A549 (cell line): ENCODE data around the gene TNFAIP2. TPM values are rescaled to one million over a fixed set of nuclear protein-coding genes. Genes with fewer than 3 reads are reported as not detected.
A peak's percentile ranks its signal among the peaks of the same experiment; 100 is the strongest.

ENCODE experiments used
- ATAC-seq, 2 experiments: fragments of 200-7000 bp in 1 of 2; fragments of >200 bp in 1 of 2; cut with Nextera tagmentation in 1 of 2; cut with Tn5 transposase in 1 of 2; 3 replicates each; pipeline versions ENCODE4 v1.8.0 to v1.9.1; 2018 to 2020; ENCODE audit warnings: mild to moderate bottlenecking in 1 of 2, moderate library complexity in 1 of 2
- CTCF ChIA-PET: fragments of 300-600 bp; sonication (Branson Sonifier 250); formaldehyde crosslinking; extraction: SDS; loops from one replicate; lab custom pipeline; 2021; ENCODE audit warnings: antibody characterized with exemption, inconsistent platforms; lab: Yijun Ruan, JAX
- POLR2A ChIA-PET: fragments of 350-600 bp; formaldehyde crosslinking; extraction: SDS; loops from one replicate; lab custom pipeline; 2021; ENCODE audit warnings: antibody characterized with exemption, inconsistent platforms; lab: Yijun Ruan, JAX
- DNase-seq, 2 experiments: peaks; one replicate each; pipeline versions ENCODE4 v3.0.0 to v3.0.0-alpha.2; 2011 to 2016; ENCODE audit warnings: low read depth in 1 of 2, low spot score in 1 of 2
- FAIRE-seq: peaks from 2 replicates; lab custom pipeline; 2011; peaks lifted over from hg19 to GRCh38; lab: Jason Lieb, UNC
- H3K27ac ChIP-seq, 2 experiments: fragments of >200 bp; sonication (Bioruptor Twin); formaldehyde crosslinking; 3 replicates each; pipeline ENCODE4 v1.5.1; 2016 to 2017
- H3K4me1 ChIP-seq: fragments of >200 bp; sonication (Bioruptor Twin); formaldehyde crosslinking; 3 replicates; pipeline ENCODE4 v1.6.1; 2016
- H3K4me2 ChIP-seq: fragments of >200 bp; sonication (Bioruptor Twin); formaldehyde crosslinking; 3 replicates; pipeline ENCODE4 v1.6.1; 2016
- H3K4me3 ChIP-seq: fragments of >200 bp; sonication (Bioruptor Twin); formaldehyde crosslinking; 3 replicates; pipeline ENCODE4 v1.5.1; 2016
- H3K9me3 ChIP-seq: fragments of >200 bp; sonication (Bioruptor Twin); formaldehyde crosslinking; 3 replicates; pipeline ENCODE4 v1.6.1; 2016
- ATOH8 ChIP-seq: fragments of 250-450 bp; sonication (Bioruptor Pico); IDR thresholded peaks from 2 replicates; pipeline ENCODE4 v1.5.0; 2020; ENCODE audit warnings: low read depth, mild to moderate bottlenecking, moderate library complexity
- BCL3 ChIP-seq: fragments of >200 bp; sonication (Bioruptor Twin); formaldehyde crosslinking; IDR thresholded peaks from 3 replicates; pipeline ENCODE4 v1.6.1; 2016
- BHLHE40 ChIP-seq: IDR thresholded peaks from 2 replicates; pipeline ENCODE4 v1.6.1; 2012; ENCODE audit warnings: low read depth, low read length, inconsistent platforms
- EHMT2 ChIP-seq: fragments of 200-600 bp; sonication (generic); IDR thresholded peaks from 2 replicates; pipeline ENCODE4 v1.6.1; 2016; ENCODE audit warnings: antibody characterized with exemption, low read depth, mild to moderate bottlenecking, moderate library complexity
- JUN ChIP-seq, 2 experiments: fragments of >200 bp; sonication (Bioruptor Twin); formaldehyde crosslinking; IDR thresholded peaks; 2 replicates in 1 of 2; 3 replicates in 1 of 2; pipeline ENCODE4 v1.6.1; 2016 to 2017
- MAX ChIP-seq: IDR thresholded peaks from 2 replicates; pipeline ENCODE4 v1.6.1; 2012
- NPAS2 ChIP-seq: fragments of 250-450 bp; sonication (Bioruptor Pico); IDR thresholded peaks from 2 replicates; pipeline ENCODE4 v1.8.0; 2022; ENCODE audit warnings: mild to moderate bottlenecking, moderate library complexity, borderline replicate concordance
- PBX3 ChIP-seq: IDR thresholded peaks from 2 replicates; pipeline ENCODE4 v1.6.1; 2012
- POLR2A ChIP-seq: IDR thresholded peaks from 2 replicates; pipeline ENCODE4 v1.6.1; 2012; ENCODE audit warnings: mild to moderate bottlenecking, low read length
- WGBS: methylation state at CpG from one replicate; pipeline ENCODE4 v1.1.6; 2017; ENCODE audit errors: missing lambda C conversion rate; 5-methylcytosine and 5-hydroxymethylcytosine counted together
- polyA minus RNA-seq: library from RNA; depleted of rRNA, polyadenylated mRNA; stranded (reverse); fragments of >200 nt; gene quantifications from 2 replicates; pipeline ENCODE4 v1.2.3, GENCODE V29; 2011; rRNA and poly(A)+ RNA removed
- polyA plus RNA-seq, 4 experiments: library from polyadenylated mRNA; depleted of rRNA in 3 of 4; stranded (reverse); fragments of >200 nt; fragmentation: RNase III in 1 of 4; extraction: RNeasy Plus Mini Kit Qiagen cat#74134 plus additional on column Dnase treatment in 1 of 4; gene quantifications; 2 replicates in 3 of 4; 3 replicates in 1 of 4; pipeline ENCODE4 v1.2.3, GENCODE V29; 2011 to 2017
- TF ChIP-seq, protein P1 (sequence below): IDR thresholded peaks from 2 replicates; pipeline ENCODE4 v1.6.1; 2012; ENCODE audit warnings: low read depth, borderline replicate concordance
- TF ChIP-seq, protein P2 (sequence below): fragments of 450-650 bp; IDR thresholded peaks from 2 replicates; pipeline ENCODE4 v1.6.1; 2014; ENCODE audit warnings: antibody characterized with exemption

TNFAIP2 gene, protein sequence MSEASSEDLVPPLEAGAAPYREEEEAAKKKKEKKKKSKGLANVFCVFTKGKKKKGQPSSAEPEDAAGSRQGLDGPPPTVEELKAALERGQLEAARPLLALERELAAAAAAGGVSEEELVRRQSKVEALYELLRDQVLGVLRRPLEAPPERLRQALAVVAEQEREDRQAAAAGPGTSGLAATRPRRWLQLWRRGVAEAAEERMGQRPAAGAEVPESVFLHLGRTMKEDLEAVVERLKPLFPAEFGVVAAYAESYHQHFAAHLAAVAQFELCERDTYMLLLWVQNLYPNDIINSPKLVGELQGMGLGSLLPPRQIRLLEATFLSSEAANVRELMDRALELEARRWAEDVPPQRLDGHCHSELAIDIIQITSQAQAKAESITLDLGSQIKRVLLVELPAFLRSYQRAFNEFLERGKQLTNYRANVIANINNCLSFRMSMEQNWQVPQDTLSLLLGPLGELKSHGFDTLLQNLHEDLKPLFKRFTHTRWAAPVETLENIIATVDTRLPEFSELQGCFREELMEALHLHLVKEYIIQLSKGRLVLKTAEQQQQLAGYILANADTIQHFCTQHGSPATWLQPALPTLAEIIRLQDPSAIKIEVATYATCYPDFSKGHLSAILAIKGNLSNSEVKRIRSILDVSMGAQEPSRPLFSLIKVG
- polyA plus RNA-seq (2011; rRNA removed) (222 and 249 TPM in 2 replicates), polyA plus RNA-seq (2017; fragmentation: RNase III; extraction: RNeasy Plus Mini Kit Qiagen cat#74134 plus additional on column Dnase treatment) (254 to 344 TPM (median 332 TPM) in 3 replicates), polyA minus RNA-seq (229 and 304 TPM in 2 replicates)
- polyA plus RNA-seq (2012; cell fraction: cytosol; rRNA removed): 330 and 432 TPM in 2 replicates
- 944 and 1,061 TPM in 2 replicates for polyA plus RNA-seq (2012; cell fraction: nucleus; rRNA removed)

- TF ChIP-seq ATOH8 (CRISPR knock-in tag) (peak; percentile 20; the same call in 1 of the 2 replicates), NPAS2 (CRISPR knock-in tag) (no peak), JUN (IDR thresholded peaks at IDR 0.05) (peak in 1 of 2 experiments; percentile 93; a peak in 4 of 5 replicates), BHLHE40 (no peak), PBX3 (peak; percentile 44; the same call in 1 of the 2 replicates), POLR2A (peak; percentile 99), MAX (peak; percentile 48), BCL3 (peak; percentile 85)
- TF ChIP-seq, protein P1, sequence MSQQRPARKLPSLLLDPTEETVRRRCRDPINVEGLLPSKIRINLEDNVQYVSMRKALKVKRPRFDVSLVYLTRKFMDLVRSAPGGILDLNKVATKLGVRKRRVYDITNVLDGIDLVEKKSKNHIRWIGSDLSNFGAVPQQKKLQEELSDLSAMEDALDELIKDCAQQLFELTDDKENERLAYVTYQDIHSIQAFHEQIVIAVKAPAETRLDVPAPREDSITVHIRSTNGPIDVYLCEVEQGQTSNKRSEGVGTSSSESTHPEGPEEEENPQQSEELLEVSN: 0 out of 2 replicates have a peak, but pooled peaks have one; percentile 26
- TF ChIP-seq, protein P2, sequence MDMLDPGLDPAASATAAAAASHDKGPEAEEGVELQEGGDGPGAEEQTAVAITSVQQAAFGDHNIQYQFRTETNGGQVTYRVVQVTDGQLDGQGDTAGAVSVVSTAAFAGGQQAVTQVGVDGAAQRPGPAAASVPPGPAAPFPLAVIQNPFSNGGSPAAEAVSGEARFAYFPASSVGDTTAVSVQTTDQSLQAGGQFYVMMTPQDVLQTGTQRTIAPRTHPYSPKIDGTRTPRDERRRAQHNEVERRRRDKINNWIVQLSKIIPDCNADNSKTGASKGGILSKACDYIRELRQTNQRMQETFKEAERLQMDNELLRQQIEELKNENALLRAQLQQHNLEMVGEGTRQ: no peak
- DNase-seq (peak in 1 of 2 experiments; percentile 73), ATAC-seq (peak; percentile 27 to 46), FAIRE-seq (no peak)
- Histone ChIP-seq H3K4me2 (peak within 1 kb of the TSS; percentile 94), H3K9me3 (no peaks in the 10 kb centered on the region), H3K4me1 (peaks cover 71% of the 10 kb centered on the region), H3K4me3 (peak within 1 kb of the TSS; percentile 83), H3K27ac (peak within 1 kb of the TSS; percentile 96 to 98)
- POLR2A ChIA-PET: interaction anchor here (1.0 to 1.8 kb wide), 3 partner anchors 14 to 18 kb away, joined by 3 to 11 read pairs (median 8); no protein-coding TSS in a partner anchor
- CTCF ChIA-PET: interaction anchor here (0.6 to 24.1 kb wide), 13 partner anchors 8 to 211 kb away, joined by 3 to 544 read pairs (median 6); partner anchors contain the start of gene EIF5
- WGBS: 6% methylated on average over 24 of the region's 74 CpGs
Measured at GRCh38 chr14:103122947-103123633, at the start of gene TNFAIP2. Gene TNFAIP2 (plus strand): TSS chr14:103123461. CDS start chr14:103126458, 2,997 bp downstream.

- POLR2A ChIA-PET: interaction anchor here (1.3 kb wide), 1 partner anchor 260 kb away, joined by 4 read pairs; the partner anchor contains the start of gene EIF5
- ATAC-seq (peak; percentile 5 to 22), DNase-seq (peak in 1 of 2 experiments; percentile 50), FAIRE-seq (no peak)
- WGBS: 55% methylated on average over 16 of the region's 21 CpGs
- Histone ChIP-seq H3K4me1 (peaks cover 57% of the 10 kb centered on the region), H3K4me2 (peak overlapping the region; percentile 96)
- CTCF ChIA-PET: interaction anchor here (0.5 to 11.1 kb wide), 34 partner anchors 8 to 427 kb away, joined by 3 to 259 read pairs (median 4); partner anchors contain the start of genes EXOC3L4 and LBHD2
- TF ChIP-seq POLR2A (peak; percentile 7; the same call in 1 of the 2 replicates), EHMT2 (no peak)
- TF ChIP-seq, all 56 proteins: peak for 1
- Histone ChIP-seq H3K4me3 (peak overlapping the region; percentile 58; the same call in 2 of the 3 replicates), H3K9me3 (no peaks in the 10 kb centered on the region), H3K27ac (peak overlapping the region; percentile 97 to 99)
Measured at GRCh38 chr14:103073876-103074728, 49.2 kb upstream of the TNFAIP2 start.
